HG03159 (cell line): ENCODE data around the gene ABCA3.
"Not testable (repeated sequence)": the region's sequence is repeated elsewhere in the genome, so short reads cannot be mapped to it uniquely, and the experiment has no call there.

Source experiments
- ATAC-seq: cut with Tn5 transposase; IDR thresholded peaks from one replicate; pipeline ENCODE4 v1.9.1; 2021; ENCODE audit warnings: mild to moderate bottlenecking, moderate library complexity; ENCODE audit not compliant: unreplicated experiment

The ABCA3 gene

DNA sequence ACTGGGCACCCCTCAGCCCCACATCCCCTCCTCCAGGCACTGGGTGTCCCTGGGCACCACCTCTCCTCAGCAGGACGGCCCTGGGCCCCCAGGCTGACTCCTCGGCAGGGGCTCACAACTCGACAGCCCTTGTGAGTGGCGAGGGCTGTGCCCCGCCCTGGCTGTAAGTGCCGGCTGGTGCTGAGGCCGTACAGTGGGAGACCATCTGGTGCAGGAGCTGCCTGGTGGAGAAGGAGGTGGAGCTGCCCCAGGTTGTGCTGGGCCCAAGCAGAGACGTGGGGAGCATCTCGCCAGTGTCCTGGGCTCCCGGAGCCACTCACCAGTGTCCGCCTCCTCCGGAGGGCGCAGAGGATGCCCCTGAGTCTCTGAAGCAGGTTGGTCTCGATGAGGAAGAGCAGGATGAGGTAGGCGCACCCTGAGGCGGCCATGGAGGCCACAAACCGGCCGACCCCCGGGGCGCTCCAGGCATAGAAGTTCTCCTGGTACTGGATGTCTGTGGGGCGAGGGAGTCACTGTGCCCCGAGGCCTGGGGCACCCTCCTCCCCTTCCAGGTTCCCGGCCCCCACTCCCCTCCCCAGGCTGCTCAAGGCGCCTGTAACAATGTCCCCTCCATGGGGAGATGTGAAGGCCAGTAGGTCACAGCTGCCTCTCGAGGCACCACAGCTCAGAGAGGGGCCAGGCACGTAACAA is 57.5 kb downstream of the ABCA3 start:
- no peak for ATAC-seq

GRCh38 chr16:2282262-2282661 is 58.3 kb downstream of the ABCA3 start:
- ATAC-seq, result no peak

GRCh38 chr16:2280981-2281542 is 59.5 kb downstream of the ABCA3 start:
- ATAC-seq, result no peak

GRCh38 chr16:2280461-2280860 is 60.1 kb downstream of the ABCA3 start:
- ATAC-seq, result no peak

GRCh38 chr16:2278956-2279800 is 61.4 kb downstream of the ABCA3 start:
- no peak for ATAC-seq

- no peak for ATAC-seq
These were observed 62.3 kb downstream of the ABCA3 start for GRCh38 chr16:2278272-2278608.

DNA sequence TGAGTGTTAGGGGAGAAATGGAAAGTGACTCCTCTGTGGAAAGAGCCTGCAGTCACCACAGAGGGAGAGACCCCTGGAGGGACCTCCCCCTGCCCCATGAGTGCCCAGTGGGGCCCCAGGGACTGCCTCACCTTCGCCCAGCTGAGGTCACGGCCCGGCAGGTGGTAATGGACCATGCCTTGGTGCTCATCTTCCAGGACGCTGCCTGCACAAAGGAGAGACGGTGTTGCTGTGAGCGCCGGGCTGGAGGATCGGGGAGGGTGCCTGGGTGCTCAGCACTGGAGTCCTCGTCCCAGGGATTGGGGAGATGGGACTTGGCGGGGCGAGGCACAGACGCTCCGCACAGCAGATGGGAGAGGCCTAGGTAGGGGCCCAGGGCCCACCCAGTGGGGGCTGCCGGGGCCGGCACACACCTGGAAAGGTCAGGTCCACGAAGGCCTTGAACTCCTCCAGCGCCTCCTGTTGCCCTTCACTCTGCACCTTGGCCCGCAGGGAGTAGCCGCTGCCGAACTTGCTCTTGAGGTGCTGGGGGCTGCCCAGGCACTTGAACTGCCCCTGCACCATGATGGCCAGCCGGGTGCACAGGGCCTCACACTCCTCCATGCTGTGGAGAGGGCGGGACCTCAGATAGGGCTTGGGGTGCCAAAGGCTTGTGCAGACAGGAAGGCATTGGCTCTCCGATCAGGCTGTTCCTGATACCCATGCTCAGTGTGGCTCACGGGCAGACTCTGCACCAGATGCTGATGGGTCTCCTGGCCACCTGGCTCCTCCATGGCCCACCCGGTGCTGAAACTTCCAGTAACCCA is 62.9 kb downstream of the ABCA3 start:
- ATAC-seq, result no peak

DNA sequence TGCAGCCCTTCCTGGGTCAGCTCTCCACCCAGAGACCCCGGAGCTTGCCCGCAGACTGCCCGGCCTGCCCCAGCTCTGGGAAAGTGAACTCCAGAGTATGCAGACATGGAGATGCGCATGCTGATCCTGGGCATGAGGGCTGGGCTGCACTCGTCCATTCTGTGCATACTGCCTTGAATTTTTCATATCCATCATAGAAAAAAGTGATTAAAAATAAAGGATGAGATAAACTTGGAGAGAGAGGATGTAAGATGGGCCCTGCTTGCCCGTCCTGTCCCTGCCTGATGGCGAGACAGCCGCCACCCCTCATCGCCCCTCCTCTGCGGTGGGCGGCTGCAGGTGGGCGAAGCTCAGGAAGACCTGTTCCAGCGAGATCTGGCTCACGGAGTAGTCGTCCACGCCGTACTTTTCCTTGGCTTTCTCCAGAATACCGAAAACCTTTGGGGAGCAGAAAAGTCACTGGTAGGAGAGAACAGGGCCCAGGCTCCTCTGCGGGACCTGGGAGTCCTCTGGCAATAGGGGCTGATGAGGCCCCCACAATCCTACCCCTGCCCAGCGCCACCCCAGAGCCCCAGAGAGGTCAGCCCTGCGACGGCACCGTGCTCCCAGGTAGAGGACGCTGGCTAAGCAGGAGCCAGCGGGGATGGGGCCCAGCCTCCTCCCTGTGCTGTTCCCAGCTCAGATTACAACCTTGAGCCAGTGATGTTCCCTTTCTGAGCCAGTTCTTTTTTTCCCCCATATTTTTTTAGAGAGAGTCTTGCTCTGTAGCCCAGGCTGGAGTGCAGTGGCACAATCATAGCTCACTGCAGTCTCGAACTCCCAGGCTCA is 63.9 kb downstream of the ABCA3 start:
- ATAC-seq, result no peak

- no peak for ATAC-seq
These were observed 64.8 kb downstream of the ABCA3 start for GRCh38 chr16:2275476-2276367.

DNA sequence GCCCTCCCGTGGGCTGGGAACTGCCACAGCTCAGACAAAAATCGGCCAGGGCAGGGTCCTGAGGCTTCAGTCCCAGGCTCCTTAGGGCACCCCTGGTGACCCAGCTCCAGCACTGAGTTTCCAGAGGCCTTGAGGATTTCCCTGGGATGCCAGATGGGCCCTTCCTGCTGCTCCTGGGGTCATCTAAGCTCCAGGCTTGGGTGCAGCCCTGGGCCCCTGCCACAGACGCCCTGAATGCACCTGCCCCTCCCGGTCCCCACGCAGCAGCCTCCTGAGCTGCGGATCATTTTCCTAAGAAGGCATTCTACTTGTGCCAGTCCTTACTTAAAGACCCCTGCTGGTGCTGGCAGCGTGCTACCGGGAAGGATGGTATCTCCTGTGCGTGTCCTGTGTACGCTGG is 66.6 kb downstream of the ABCA3 start:
- ATAC-seq, result no peak

GRCh38 chr16:2273484-2273883 is 67.0 kb downstream of the ABCA3 start:
- ATAC-seq, result no peak

DNA sequence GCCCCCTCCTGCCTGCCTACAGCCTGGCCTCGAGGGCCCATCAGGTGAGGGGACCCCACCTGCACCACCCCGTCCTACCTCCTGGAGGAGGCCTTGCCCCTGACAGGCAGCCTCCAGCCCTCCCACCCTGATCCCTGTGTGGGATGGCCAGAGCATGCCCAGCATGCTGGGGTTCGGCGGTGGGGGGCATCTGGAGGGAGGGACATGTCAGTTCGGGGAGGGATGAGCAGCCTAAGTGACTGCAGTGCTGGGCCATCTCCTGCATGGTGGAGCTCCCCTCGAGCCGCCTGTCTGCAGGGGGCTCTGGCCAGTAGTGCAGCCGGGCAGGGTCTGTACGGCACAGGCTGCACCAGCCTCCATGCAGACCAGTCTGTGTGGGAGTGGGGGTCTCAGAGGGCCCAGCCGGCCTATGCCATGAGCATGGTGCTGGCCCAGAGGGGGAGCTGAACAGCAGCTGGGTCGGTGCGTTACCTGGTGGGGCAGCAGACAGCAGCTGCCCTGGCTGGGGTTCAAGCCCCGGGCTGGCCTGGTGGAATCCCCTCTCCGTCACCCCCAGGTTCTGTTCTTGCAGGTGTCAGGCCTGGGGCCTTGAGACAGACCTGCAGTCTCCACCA is 68.6 kb downstream of the ABCA3 start:
- ATAC-seq, result no peak

DNA sequence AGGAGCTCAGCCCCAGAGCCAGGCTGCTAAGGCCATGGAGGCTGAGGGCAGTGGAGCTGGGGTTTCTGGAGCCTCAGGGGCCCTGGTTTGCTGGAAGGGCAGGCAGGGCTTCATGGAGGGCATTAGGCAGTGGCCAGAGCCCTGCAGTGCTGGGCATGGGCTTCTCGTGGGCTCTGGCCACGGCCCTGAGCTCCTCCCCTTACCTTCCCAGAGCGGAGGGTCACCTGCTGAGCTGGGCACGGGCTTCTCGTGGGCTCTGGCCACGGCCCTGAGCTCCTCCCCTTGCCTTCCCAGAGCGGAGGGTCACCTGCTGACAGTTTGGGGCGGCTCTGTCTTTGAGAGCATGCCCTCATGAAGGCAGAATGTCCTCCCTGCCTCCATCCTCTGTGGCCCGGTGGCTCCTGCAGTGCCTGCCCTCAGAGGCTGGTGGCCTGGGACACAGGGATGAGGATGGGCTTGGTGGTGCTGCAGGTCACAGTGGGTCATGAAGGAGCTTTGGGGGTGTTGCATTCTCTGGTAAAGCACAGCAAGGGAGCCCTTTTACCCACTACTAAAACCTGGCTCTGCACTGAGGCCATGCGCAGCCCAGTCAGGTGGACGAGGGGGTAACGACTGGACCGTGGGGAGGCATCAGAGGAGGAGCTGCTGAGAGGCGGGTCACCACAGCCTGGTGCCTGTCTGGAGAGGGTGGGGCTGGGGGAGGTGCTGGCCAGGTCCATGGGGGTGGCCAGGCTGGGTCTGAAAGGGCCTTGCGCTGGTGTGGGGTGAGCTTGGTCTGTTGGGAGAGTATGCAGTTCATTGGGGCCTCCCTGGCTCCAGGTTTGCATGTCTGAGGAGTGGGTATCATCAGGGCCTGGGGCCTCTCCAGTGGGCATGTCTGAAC is 69.7 kb downstream of the ABCA3 start:
- no peak for ATAC-seq

GRCh38 chr16:2270070-2270462 is 70.5 kb downstream of the ABCA3 start:
- ATAC-seq, result no peak

GRCh38 chr16:2267913-2268666 is 72.4 kb downstream of the ABCA3 start, which contains the start of gene RNPS1:
Gene RNPS1, minus strand, starts transcription at chr16:2268126. Its CDS starts 3,483 bp downstream, at chr16:2264643.
- ATAC-seq, result peak; percentile 74

DNA sequence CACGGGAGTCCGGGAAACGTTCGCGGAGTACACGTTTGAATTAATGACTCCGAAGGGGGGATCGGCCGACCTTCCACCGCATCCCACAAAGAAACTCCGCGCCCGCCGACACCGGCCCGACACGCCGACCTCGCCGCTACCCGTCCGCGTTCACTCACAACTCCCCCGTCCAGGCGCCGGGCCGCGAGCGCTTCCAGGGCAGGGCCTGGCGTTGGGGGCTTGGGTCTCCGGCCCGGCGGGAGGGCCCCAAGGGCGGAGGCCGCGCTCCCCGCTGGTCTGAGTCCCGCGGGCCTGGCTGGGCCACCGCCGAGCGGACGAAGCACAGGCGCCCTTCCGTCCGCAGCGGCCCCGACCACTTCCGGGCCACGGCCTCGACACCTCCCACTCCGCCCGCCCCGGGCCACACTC is 73.0 kb downstream of the ABCA3 start:
- peak; percentile 47 for ATAC-seq

DNA sequence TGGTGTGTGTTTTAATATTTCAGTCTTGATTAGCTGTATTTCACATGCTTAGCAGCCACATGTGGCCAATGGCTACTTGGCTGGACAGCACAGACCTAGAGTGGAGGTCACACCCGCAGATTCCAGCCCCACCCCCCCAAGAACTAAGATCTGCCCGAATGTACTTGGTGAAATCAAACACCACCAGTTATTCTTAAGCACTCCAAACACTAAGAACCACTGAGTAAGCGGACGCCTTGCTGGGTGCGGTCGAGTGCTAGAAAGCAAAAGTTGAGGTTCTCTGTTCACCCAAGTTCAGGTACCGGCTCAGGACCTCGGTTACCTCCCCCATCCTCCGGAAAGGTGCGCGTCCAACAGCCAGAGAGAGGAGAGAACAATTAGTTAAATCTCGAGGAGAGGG is 73.6 kb downstream of the ABCA3 start:
- ATAC-seq, result not testable (repeated sequence)
